ENCODE data around the gene IL20RA.

Gene IL20RA

GRCh38 chr6:136955123-136955522, 89.6 kb downstream of the IL20RA start:
- H3K36me3 ChIP-seq = no peaks in the 10 kb centered on the region

GRCh38 chr6:136952714-136953260, 92.0 kb downstream of the IL20RA start:
- no peak overlapping the region for H3K27ac ChIP-seq
- H3K36me3 ChIP-seq = no peaks in the 10 kb centered on the region
- H3K9me3 ChIP-seq = no peaks in the 10 kb centered on the region
- H3K4me3 ChIP-seq (ENCODE audit: low read depth in 1 of 2, low read length in 1 of 2) = no peak overlapping the region
- no peaks in the 10 kb centered on the region for H3K4me1 ChIP-seq (ENCODE audit: control insufficient read depth in 1 of 2, insufficient read depth in 1 of 2, low read depth in 1 of 2, low read length in 1 of 2)
- H3K27me3 ChIP-seq = peaks cover 50% of the 10 kb centered on the region
- TF ChIP-seq, protein P1, sequence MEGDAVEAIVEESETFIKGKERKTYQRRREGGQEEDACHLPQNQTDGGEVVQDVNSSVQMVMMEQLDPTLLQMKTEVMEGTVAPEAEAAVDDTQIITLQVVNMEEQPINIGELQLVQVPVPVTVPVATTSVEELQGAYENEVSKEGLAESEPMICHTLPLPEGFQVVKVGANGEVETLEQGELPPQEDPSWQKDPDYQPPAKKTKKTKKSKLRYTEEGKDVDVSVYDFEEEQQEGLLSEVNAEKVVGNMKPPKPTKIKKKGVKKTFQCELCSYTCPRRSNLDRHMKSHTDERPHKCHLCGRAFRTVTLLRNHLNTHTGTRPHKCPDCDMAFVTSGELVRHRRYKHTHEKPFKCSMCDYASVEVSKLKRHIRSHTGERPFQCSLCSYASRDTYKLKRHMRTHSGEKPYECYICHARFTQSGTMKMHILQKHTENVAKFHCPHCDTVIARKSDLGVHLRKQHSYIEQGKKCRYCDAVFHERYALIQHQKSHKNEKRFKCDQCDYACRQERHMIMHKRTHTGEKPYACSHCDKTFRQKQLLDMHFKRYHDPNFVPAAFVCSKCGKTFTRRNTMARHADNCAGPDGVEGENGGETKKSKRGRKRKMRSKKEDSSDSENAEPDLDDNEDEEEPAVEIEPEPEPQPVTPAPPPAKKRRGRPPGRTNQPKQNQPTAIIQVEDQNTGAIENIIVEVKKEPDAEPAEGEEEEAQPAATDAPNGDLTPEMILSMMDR (IDR thresholded peaks at IDR 0.05) = no peak

More at GRCh38 chr6:136955123-136955522, 89.6 kb downstream of the IL20RA start:
- H3K27me3 ChIP-seq = peaks cover 70% of the 10 kb centered on the region
- H3K4me3 ChIP-seq (ENCODE audit: low read depth in 1 of 2, low read length in 1 of 2) = no peak overlapping the region
- H3K4me1 ChIP-seq (ENCODE audit: control insufficient read depth in 1 of 2, insufficient read depth in 1 of 2, low read depth in 1 of 2, low read length in 1 of 2) = no peaks in the 10 kb centered on the region
- H3K27ac ChIP-seq = no peak overlapping the region
- H3K9me3 ChIP-seq = no peaks in the 10 kb centered on the region
- TF ChIP-seq, protein P1 (IDR thresholded peaks at IDR 0.05) = no peak

DNA sequence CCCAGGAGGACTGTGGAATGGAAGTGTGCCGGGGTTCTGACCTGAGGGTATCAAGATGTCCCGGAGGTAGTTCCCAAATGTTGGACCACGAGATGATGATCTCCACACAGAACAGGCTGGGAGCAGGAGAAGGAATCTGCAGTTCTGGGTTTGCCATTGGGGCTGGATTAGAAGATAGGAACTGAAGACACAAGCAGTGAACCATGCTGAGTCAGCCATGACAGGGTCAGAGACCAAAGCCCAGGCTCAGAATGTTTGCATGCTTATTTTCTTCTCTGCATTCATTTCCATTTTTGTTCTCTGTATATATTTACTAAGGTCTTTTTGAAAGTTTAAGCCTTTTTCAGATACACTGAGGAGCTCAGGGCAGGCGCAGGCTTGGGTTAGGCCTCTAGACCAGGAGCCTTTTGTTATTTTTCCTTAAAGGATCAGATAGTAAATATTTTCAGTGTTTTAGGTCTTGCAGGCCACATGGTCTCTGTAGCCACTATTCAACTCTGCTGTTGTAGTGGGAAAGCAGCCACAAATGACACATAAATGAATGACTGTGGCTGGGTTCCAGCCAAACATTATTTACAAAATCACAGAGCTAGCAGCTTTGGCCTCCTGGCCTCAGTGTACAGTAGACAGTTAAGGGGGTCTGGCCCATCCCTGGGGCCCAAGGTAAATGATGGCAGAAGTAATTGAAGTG, 94.2 kb downstream of the IL20RA start:
- Histone ChIP-seq H3K4me1 (ENCODE audit: control insufficient read depth in 1 of 2, insufficient read depth in 1 of 2, low read depth in 1 of 2, low read length in 1 of 2) (no peaks in the 10 kb centered on the region), H3K27ac (no peak overlapping the region), H3K36me3 (no peaks in the 10 kb centered on the region), H3K9me3 (no peaks in the 10 kb centered on the region), H3K27me3 (peaks cover 34% of the 10 kb centered on the region), H3K4me3 (ENCODE audit: low read depth in 1 of 2, low read length in 1 of 2) (no peak overlapping the region)
- TF ChIP-seq, protein P1 (IDR thresholded peaks at IDR 0.05) = no peak

Data from neutrophil (primary cell).